ENCODE results near the gene TADA2B.
"Not testable (repeated sequence)": the region's sequence is repeated elsewhere in the genome, so short reads cannot be mapped to it uniquely, and the experiment has no call there.

The TADA2B gene

DNA sequence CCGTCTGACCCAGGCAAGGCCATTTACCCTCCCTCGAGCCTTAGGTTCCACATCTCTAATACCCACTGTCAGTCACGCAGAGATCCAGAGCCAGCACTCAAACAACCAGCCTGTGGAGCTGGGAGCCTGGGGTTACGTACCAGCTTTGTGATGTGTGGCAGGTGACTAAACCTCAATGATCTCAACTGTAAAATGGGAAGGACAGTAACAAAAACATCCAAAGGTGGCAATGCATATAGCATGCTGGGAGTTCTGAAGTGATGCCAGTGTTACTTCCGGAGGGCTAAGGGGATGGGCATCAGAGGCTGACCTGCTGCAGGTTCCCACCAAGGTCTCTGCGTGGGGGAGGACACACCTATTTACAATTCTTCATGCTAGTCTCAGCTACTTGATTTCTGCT, 18.6 kb downstream of the TADA2B start:
- no peak for DNase-seq

DNA sequence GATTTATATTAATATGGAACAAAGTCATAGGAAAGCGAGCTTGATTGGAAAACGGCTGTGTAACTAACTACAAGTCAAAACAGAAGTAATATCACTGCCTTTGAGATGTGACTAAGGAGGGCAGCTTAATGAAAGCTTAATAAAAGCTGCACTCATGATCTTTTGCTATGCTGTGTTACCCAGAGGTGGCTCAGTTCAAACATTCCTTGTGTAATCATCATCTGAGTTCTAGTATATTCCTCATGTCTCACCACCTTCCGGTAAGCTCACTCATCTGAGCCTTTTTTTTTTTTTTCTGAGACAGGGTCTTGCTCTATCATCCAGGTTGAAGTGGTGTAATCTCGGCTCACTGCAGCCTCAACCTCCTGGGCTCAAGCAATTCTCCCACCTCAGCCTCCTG, 19.6 kb downstream of the TADA2B start:
- no peak for DNase-seq

DNA sequence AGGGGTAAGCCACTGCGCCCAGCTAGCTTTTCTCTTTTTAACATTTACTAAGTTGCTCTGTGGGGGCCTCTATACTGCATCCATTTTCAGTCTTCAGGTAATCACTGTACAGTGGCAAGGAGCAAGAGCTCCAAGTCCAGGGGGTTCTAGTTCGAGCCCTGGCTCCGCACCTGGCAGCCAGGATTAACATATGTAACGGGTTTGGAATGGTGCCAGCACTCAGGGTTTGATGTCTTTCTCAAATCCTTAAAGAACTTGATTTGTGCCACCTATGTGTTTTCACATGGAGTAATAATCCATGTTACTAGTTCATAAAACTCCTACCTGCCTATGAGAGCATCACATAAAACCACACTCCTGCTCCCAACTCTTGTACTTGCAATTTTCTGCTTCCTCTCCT, 20.2 kb downstream of the TADA2B start:
- DNase-seq: no peak

DNA sequence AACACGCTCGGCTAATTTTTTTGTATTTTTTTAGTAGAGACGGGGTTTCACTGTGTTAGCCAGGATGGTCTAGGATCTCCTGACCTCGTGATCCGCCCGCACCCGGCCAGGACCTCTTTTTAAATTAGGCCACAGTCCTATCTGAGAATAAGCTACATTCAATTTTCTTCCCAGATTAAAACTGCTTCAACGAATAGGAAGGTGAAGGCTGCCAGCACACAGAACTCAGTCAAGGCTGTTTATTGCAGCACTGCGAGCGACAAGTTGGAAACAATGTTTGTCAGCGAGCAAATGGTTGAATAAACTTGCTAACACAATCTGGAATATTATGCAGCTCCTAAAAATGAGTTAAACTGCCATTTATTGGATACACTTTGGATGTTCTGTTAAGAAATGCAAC, 22.8 kb downstream of the TADA2B start:
- no peak for DNase-seq

DNA sequence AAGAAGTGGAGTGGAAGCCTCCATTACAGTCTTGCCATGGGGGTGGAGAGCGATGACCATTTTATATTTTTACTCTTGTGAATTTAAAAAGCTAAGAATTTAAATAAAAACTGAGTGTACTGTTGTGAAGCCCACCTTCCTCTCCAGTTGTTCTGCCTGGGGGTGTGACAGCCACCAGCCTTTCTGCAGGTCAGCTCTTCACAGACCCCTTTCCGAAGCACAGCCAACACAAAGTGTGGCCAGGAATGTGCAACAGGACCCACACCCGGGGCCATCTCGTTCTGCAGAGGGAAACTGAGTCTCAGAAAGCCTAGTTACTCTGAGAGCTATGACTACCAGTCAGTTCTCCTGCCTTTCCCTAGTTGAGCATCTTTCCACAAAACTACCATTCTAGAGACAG, 23.3 kb downstream of the TADA2B start:
- DNase-seq: no peak

DNA sequence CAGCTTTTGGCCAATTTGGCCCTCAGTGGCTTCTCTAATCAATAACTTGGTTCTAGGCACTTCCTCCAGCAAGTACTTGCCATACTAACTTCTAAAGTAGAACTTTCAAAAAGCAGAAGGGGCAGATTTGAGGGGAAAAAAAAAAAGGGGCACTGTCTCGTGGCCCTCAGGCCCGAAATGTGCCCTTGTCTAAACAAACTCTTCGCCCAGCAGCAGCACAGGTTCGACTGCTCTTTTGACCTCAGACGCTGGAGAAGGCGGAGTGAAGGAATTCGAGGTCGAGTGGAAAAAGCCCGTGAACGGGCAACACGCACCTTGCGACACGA, 23.9 kb downstream of the TADA2B start:
- DNase-seq: no peak

DNA sequence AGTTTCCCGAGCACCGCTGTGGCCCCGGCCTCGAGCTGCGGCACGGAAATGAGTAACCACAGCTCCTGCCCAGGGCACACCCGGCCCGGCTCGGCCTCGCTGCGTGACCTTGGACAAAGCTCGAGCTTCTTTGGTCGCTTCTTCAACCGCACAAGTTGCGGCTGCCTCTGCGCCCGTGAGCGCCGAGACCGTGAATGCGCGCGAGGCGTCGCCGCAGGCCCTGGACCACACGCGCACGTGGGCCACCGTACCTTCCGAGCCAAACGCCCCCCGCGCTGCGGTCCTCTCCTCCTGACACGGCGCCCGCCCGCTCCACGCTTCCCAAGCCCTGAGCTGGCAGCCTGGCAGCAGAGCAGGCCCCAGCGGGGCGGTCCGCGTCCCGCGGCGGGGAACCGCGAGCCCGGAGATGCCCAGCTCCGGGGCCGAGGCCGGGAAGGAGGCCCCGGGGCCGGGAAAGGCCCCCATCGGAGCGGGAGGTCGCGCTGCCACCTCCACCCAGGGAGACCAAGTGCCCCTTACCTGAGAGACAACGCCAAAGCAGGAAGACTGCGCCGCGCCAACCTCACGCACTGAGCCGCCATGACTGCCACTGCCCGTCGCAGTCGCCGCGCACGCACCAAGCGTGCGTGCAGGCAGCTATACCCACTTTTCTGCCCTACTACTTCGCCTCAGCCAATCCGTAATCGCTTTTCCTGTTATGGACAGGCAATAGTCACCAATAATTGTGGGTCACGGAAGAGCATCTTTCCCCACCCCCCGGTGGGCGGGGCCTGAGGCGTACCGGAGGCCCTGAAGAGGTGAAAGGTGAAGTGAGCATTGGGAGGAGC, 24.5 kb downstream of the TADA2B start, which contains the start of gene GRPEL1:
Gene GRPEL1, minus strand, starts transcription at position 613 of the 827 bp plus-strand sequence. Its CDS starts 32 bp downstream, at position 581.
- peak; percentile 79 for DNase-seq

DNA sequence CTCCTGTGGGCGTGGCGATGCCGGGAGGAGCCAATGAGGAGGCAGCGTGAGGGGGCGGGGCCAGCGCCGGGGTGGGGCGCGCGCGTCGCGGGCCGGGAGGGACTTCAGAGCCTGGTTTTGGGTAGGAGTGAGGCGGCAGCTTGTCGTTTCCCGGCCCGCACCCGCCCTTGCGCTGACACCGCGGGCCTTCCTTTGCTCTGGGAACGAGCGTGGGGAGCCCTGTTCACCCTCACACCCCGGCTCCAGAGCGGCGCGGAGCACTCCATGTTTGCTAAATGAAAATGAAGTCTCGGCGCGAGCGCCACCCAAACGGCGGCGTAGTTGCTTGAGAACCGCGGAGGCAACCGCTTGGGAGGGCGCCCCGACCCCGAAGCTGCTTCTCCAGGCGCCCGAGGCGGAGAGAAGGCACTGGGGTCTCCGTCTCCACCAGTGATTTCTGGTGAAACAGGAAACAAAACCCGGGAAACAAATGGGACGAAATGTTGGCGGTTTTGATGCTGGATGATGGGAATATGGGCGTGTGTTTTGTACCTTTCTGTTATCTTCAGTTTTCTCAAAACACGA, 25.2 kb downstream of the TADA2B start:
- DNase-seq: peak; percentile 100

DNA sequence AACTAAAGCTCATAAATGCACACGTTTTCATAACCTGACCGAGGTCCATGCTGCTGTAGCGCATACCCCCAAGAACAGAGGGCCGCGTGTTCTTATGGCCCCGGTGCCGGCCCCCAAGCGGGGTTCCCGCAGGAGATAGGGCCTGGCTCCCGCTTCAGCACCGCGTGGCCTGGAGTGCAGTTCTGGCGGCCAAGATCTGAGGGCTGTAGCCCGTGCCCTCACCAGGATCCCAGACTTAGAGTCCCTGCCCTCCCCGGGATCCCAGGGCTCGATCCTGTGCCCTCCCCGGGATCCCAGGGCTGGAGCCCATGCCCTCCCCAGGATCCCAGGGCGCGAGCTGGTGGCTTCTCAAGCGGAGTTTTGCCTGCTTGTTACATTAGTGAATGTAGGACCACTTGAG, 25.7 kb downstream of the TADA2B start:
- peak; percentile 67 for DNase-seq

DNA sequence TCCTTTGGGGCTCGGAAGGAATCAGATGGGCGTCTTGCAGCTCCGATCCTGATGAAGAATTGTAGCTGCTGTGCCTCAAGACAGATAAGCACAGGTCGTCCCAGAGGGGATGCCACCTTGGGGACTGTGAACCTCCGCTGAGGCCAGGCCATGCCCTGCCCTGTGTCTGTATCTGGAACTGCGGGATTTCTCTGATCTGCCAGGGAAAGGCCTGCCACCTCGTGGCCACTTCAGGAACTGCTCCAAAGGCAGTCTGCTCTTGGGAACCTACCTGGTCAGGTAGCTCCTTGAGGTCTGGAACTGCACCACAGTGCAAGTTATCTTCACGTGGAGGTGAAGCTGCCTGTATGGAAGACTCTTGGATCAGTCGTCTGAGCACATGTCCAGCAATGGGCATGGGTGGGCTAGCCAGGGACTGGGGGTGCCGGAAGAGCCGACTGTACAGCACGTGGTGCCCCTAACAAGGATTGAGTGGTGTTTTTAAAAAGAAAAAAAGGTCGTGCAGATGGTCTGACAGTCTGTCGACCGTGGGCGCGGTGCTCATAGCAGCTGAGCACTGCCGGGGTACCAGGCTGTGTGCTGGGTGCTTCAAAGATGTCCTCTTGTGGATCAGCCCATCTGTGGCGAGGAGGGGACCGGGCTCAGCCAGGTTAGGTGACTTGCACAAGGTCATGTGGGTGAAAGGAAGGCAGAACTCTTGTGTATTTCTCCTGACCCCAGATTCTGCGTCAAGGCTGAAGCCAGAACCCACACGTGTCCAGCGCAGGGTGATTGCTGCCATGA, 27.7 kb downstream of the TADA2B start:
- peak; percentile 96 for DNase-seq

DNA sequence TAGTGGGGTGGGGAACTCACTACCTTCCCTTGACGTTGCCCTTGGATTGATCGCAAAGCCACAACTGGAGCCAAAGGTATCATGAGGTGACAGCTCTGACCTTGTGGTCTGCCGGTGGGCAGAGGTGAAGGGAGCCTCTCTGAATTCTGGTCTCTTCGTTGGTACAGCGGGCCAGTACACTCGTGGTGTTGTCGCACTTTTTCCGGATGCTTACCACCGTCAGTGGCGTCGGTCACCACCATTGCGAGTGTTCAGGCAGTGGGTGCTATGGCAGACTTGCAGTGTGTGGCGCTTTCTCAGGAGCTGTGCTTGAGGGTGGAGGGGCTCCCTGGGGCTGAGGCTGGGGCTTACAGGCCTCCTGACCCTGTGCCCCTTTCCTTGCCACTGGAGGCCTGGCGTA, 29.9 kb downstream of the TADA2B start:
- DNase-seq: no peak

DNA sequence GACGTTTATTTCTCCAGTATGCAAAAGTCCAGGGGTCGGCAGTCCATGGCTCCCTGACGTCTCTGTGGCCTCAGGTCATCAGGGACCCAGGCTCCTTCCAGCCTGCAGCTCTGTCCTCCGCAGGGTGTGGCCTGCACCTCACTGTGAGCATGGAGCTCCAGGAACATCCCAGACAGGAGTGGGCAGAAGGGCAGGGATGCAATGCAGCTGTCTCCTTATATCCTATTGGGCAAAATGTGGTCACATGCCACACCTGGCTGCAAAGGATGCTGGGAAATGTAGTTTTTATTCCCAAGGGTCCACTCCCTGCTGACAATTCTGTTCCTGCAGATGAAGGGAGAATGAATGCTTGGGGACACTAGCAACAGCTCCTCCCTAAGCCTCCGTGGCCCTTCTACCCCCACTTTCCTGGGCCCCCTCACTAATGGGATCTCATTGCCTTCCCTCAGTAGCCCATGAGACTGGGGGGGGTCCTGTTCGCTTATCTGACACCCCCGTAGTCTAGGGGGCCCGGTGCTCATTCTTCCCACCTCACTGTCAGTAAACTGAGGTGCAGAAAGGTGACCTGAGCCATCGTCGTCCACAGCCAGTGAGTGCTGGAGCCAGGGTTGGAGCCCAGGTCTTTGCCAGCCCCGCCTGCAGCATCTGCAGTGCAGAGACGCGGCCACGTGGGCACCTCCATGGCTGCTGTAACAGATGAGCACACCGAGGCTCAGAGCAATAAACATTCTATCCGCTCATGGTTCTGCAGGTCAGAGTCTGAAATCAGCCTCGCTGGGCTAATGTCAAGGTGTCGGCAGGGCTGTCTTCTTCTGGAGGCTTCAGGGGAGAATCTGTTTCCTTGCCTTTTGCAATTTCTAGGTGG, 30.6 kb downstream of the TADA2B start:
- no peak for DNase-seq

DNA sequence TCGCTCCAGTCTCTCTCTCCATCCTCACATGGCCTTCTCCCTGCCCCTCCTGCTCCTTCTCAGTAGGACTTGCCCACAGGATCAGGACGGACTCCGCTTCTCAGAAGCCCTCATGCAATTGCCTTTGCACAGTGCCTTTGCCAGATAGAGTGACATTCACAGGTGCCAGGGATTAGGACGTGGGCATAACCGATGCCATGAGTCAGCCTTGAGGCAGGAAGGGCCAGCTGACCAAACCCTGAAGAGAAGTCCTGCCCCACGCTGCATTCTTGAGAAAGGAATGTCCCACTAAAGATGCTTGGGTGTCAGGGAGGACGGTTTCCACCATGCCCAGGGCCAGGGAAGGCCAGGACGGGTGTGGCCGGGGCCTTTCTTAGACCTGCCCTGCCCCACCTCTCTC, 31.3 kb downstream of the TADA2B start:
- DNase-seq: no peak

DNA sequence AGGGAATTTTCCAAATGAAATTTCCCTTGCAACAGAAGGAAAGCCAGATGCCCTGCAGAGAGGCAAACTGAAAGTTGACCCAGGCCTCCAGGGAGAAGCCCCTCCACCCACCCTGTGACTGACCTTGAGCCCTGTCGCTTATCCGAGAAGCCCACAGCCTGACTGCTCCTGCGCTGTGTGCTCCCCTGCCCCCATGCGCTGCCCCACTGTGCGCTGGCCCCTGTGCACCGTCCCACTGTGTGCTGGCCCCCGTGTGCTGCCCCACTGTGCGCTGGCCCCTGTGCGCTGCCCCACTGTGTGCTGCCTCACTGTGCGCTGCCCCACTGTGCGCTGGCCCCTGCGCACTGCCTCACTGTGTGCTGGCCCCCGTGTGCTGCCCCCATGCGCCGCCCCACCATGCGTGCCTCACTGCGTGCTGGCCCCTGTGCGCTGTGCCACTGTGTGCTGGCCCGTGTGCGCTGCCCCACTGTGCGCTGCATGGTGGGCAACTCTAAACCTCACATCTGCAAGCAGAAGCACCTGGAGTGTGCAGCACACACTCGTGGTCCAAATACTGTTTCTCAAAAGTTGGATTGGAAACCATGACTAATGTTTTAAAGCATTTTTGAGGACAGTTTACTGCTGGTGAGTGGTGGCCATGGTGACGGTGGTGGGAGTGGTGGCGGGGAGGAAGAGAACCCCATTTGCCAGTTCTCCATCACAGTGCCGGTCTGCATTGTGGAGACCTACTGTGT, 33.0 kb downstream of the TADA2B start:
- DNase-seq: no peak

DNA sequence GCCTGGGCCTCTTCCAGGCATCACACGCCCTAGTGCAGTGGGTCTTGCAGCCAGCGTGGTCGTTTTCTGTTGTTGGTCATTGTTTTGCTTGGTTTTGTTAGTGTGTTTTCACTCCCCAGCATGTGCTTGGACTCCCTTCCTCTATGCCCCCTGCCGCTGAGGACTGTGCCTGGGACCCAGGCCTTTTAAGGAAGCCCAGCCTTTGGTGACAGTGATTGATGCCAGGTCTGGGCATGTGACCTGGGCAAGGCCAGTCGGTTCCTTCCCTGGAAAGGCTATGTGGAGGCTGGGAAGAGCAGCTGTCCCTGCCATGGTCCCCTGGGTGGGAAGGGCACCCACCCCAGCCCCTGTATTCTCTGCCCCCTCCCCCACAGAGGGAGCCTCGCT, 33.5 kb downstream of the TADA2B start:
- DNase-seq: no peak

DNA sequence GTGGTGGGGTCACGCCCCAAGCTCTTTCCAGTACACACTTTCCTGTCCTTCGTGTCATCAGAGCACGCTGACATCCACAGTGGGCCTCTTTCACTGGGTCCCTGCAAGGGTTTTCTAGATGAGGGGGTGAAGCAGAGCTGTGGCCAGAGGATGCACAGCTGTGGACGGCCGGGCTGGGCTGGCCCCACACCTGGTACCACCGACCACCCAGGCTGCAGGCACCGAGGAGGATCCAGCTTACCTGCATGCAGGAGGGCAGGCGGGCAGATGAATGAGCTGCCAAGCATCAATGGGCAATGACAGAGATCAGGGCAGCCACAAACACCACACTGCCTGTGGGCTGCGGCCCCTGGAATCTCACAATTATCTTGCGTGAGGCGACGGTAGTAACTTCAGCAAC, 34.2 kb downstream of the TADA2B start:
- DNase-seq: no peak

DNA sequence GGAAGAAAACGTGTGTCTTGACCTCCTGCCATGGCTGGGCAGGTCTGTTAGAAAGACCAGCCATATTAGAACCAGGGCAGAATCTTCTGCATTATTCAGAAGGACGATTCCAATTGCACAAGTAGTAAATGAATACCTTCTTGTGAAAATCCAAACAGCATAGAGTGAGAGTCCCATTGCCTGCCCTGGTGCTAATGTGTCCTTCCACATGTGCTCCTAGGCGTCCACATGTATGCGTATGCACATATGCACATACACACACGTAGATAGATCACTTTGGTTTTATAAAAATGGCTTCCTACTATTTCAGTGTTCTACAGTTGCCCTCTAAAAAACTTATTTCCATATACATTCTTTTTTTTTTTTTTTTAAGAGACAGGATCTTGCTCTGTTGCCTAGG, 34.9 kb downstream of the TADA2B start:
- no peak for DNase-seq

DNA sequence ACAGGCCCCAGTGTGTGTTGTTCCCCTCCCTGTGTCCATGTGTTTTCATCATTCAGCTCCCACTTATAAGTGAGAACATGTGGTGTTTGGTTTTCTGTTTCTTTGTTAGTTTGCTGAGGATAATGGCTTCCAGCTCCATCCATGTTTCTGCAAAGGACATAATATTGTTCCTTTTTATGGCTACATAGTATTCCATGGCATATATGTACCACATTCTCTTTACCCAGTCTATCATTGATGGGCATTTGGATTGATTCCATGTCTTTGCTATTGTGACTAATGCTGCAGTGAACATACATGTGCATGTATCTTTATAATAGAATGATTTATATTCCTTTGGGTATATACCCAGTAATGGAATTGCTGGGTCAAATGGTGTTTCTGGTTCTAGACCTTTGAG, 36.3 kb downstream of the TADA2B start:
- DNase-seq: not testable (repeated sequence)

DNA sequence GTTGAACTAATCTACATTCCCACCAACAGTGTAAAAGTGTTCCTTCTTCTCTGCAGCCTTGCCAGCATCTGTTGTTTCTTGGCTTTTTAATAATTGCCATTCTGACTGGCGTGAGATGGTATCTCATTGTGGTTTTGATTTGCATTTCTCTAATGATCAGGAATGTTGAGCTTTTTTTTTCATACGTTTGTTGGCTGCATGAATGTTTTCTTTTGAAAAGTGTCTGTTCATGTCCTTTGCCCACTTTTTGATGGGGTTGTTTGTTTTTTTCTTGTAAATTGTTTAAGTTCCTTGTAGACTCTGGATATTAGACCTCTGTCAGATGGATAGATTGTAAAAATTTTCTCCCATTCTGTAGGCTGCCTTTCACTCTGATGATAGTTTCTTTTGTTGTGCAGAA, 36.7 kb downstream of the TADA2B start:
- not testable (repeated sequence) for DNase-seq

DNA sequence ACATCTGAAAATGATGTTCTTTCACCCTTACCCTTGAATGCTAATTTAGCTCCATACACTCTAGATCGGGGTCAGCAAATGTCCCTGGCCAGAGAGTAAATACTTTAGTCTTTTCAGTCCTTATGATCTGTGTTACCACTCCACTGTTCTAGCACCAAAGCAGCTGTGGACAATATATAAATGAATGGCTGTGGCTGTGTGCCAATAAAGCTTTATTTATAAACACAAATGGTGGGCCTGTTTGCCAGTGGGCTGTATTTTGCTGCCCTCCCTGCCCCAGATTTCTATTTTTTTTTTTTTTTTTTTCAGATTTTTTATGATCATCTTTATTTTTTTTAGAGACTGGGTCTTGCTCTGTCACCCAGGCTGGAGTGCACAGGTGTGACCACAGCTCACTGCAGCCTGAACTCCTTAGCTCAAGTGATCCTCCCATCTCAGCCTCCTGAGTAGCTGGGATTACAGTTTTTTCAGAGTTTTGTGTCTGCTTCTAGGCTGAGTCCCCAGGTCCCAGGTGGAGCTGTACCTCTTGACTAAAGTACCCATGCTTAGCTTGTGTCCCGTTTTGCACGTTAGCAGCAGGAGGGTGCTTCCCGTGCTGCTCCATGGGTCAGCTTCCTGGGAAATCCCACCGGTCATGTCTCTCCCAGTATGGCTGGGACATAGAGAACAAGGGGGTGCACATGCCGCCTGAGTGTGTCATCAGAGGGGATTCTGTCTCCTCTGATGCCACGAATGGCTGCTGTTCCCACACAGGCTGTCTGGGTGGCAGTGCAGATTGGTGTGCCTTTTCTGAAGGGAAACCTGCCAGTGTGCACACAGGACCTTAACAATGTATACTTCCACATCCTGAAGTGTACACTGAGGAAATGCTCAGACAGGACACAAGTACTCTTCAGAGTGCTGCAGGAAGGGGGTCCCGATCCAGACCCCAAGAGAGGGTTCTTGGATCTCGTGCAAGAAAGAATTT, 40.7 kb downstream of the TADA2B start:
- no peak for DNase-seq

DNA sequence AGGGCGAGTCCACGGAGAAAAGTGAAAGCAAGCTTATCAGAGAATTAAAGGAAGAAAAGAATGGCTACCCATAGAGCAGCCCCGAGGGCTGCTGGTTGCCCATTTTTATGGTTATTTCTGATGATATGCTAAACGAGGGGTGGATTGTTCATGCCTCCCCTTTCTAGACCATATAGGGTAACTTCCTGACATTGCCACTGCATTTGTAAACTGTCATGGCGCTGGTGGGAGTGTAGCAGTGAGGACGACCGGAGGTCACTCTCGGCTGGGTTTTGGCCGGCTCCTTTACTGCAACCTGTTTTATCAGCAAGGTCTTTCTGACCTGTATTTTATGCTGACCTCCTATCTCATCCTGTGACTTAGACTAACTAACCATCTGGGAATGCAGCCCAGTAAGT, 41.4 kb downstream of the TADA2B start:
- not testable (repeated sequence) for DNase-seq
